HEK293 (cell line): ENCODE measurements around the gene LSP1.

Experiments
- BCL11A ChIP-seq: fragments of 450-650 bp; formaldehyde crosslinking; IDR thresholded peaks from 2 replicates; pipeline ENCODE4 v1.5.1; 2016; ENCODE audit warnings: low read depth, missing biosample characterization, missing genetic modification characterization
- EGR2 ChIP-seq: fragments of 450-650 bp; formaldehyde crosslinking; IDR thresholded peaks from 2 replicates; pipeline ENCODE4 v1.5.1; 2016; ENCODE audit warnings: low read depth, missing biosample characterization, missing genetic modification characterization
- GLIS2 ChIP-seq: fragments of 450-650 bp; formaldehyde crosslinking; IDR thresholded peaks from 2 replicates; pipeline ENCODE4 v1.5.1; 2016; ENCODE audit warnings: missing biosample characterization, missing genetic modification characterization
- IKZF3 ChIP-seq: fragments of 450-650 bp; IDR thresholded peaks from 2 replicates; pipeline ENCODE4 v1.5.0; 2018; ENCODE audit warnings: missing biosample characterization, mild to moderate bottlenecking, missing genetic modification characterization, moderate library complexity
- PRDM10 ChIP-seq: fragments of 450-650 bp; formaldehyde crosslinking; IDR thresholded peaks from 2 replicates; pipeline ENCODE4 v1.5.1; 2016; ENCODE audit warnings: missing biosample characterization, missing genetic modification characterization
- PRDM4 ChIP-seq: fragments of 450-650 bp; formaldehyde crosslinking; IDR thresholded peaks from 2 replicates; pipeline ENCODE4 v1.5.1; 2017; ENCODE audit warnings: missing biosample characterization, missing genetic modification characterization
- PRDM6 ChIP-seq: fragments of 450-650 bp; formaldehyde crosslinking; IDR thresholded peaks from 2 replicates; pipeline ENCODE4 v1.5.1; 2017; ENCODE audit warnings: missing biosample characterization, missing genetic modification characterization
- SP3 ChIP-seq: fragments of 450-650 bp; formaldehyde crosslinking; IDR thresholded peaks from 2 replicates; pipeline ENCODE4 v1.5.1; 2016; ENCODE audit warnings: missing biosample characterization, missing genetic modification characterization
- TRIM28 ChIP-seq: IDR thresholded peaks from 2 replicates; pipeline ENCODE4 v1.6.1; 2011; ENCODE audit warnings: low read length, control low read depth, borderline replicate concordance
- TSHZ1 ChIP-seq: fragments of 450-650 bp; formaldehyde crosslinking; IDR thresholded peaks from 2 replicates; pipeline ENCODE4 v1.5.1; 2016; ENCODE audit warnings: missing biosample characterization, missing genetic modification characterization, borderline replicate concordance
- ZBTB1 ChIP-seq: fragments of 450-650 bp; formaldehyde crosslinking; IDR thresholded peaks from 2 replicates; pipeline ENCODE4 v1.5.1; 2016; ENCODE audit warnings: missing biosample characterization, missing genetic modification characterization
- ZBTB6 ChIP-seq: fragments of 450-650 bp; formaldehyde crosslinking; IDR thresholded peaks from 2 replicates; pipeline ENCODE4 v1.5.1; 2017; ENCODE audit warnings: missing biosample characterization, missing genetic modification characterization
- ZNF184 ChIP-seq: fragments of 450-650 bp; IDR thresholded peaks from 2 replicates; pipeline ENCODE4 v1.5.1; 2018; ENCODE audit warnings: missing biosample characterization, mild to moderate bottlenecking, missing genetic modification characterization
- ZNF24 ChIP-seq: fragments of 450-650 bp; formaldehyde crosslinking; IDR thresholded peaks from 2 replicates; pipeline ENCODE4 v1.5.1; 2016; ENCODE audit warnings: missing biosample characterization, missing genetic modification characterization
- ZNF280D ChIP-seq: fragments of 450-650 bp; formaldehyde crosslinking; IDR thresholded peaks from 2 replicates; pipeline ENCODE4 v1.5.1; 2016; ENCODE audit warnings: missing biosample characterization, missing genetic modification characterization
- ZNF311 ChIP-seq: fragments of 450-650 bp; formaldehyde crosslinking; IDR thresholded peaks from 2 replicates; pipeline ENCODE4 v1.5.1; 2017; ENCODE audit warnings: missing biosample characterization, missing genetic modification characterization, borderline replicate concordance
- ZNF362 ChIP-seq: fragments of 450-650 bp; formaldehyde crosslinking; IDR thresholded peaks from 2 replicates; pipeline ENCODE4 v1.5.1; 2016; ENCODE audit warnings: missing biosample characterization, missing genetic modification characterization
- ZNF514 ChIP-seq: fragments of 450-650 bp; formaldehyde crosslinking; IDR thresholded peaks from 2 replicates; pipeline ENCODE4 v1.5.1; 2016; ENCODE audit warnings: missing biosample characterization, missing genetic modification characterization
- ZNF521 ChIP-seq: fragments of 450-650 bp; formaldehyde crosslinking; IDR thresholded peaks from 2 replicates; pipeline ENCODE4 v1.5.1; 2017; ENCODE audit warnings: missing biosample characterization, mild to moderate bottlenecking, missing genetic modification characterization
- ZNF677 ChIP-seq: fragments of 450-650 bp; IDR thresholded peaks from 2 replicates; pipeline ENCODE4 v1.5.0; 2018; ENCODE audit warnings: missing biosample characterization, mild to moderate bottlenecking, missing genetic modification characterization, moderate library complexity

The LSP1 gene

GRCh38 chr11:1832211-1832919, 20.5 kb upstream of the LSP1 start (continued):
- TF ChIP-seq PRDM10 (tag by site-specific recombination), result no peak
- peak; percentile 59; the same call in 1 of the 2 replicates for TF ChIP-seq ZBTB6 (tag by site-specific recombination)
- no peak for TF ChIP-seq ZNF521 (tag by site-specific recombination)
- TF ChIP-seq ZNF514 (tag by site-specific recombination), result no peak
- no peak for TF ChIP-seq ZNF311
- TF ChIP-seq ZNF362, result no peak
- no peak for TF ChIP-seq ZBTB1 (tag by site-specific recombination)
- TF ChIP-seq BCL11A (tag by site-specific recombination), result 0 out of 2 replicates have a peak, but pooled peaks have one; percentile 41
- TF ChIP-seq ZNF280D (tag by site-specific recombination), result no peak
- no peak for TF ChIP-seq EGR2 (tag by site-specific recombination)
- no peak for TF ChIP-seq TSHZ1
- no peak for TF ChIP-seq ZNF677 (tag by site-specific recombination)
- TF ChIP-seq IKZF3 (tag by site-specific recombination), result peak; percentile 52; the same call in 1 of the 2 replicates
- TF ChIP-seq PRDM4 (tag by site-specific recombination), result no peak
- TF ChIP-seq ZNF24 (tag by site-specific recombination), result no peak
- TF ChIP-seq PRDM6, result no peak
- no peak for TF ChIP-seq ZNF184 (tag by site-specific recombination)
- 0 out of 2 replicates have a peak, but pooled peaks have one; percentile 17 for TF ChIP-seq SP3 (tag by site-specific recombination)
- TF ChIP-seq GLIS2 (tag by site-specific recombination), result peak; percentile 95
- no peak for TF ChIP-seq TRIM28
